Astrocyte (in vitro differentiated cells and primary cell): ENCODE data around the gene DET1. TPM values are rescaled to one million over a fixed set of nuclear protein-coding genes. Genes with fewer than 3 reads are reported as not detected.

Source experiments
- DNase-seq: peaks from one replicate; pipeline ENCODE4 v3.0.0-alpha.2; 2010; ENCODE audit warnings: low read depth
- FAIRE-seq: peaks from 2 replicates; lab custom pipeline; 2011; peaks lifted over from hg19 to GRCh38; lab: Jason Lieb, UNC
- H2AFZ ChIP-seq: 2 replicates; pipeline ENCODE4 v1.6.0; 2012; ENCODE audit warnings: low read depth, low read length, inconsistent platforms
- H3K27ac ChIP-seq: 2 replicates; pipeline ENCODE4 v1.5.1; 2011; ENCODE audit warnings: low read depth, low read length, inconsistent platforms
- H3K27me3 ChIP-seq: 2 replicates; pipeline ENCODE4 v1.6.0; 2011; ENCODE audit warnings: low read length, inconsistent platforms; ENCODE audit not compliant: insufficient read depth
- H3K36me3 ChIP-seq: 2 replicates; pipeline ENCODE4 v1.5.1; 2011; ENCODE audit warnings: low read length, inconsistent platforms; ENCODE audit not compliant: insufficient read depth
- H3K4me1 ChIP-seq: 2 replicates; pipeline ENCODE4 v1.5.1; 2011; ENCODE audit warnings: low read length, inconsistent platforms; ENCODE audit not compliant: insufficient read depth
- H3K4me2 ChIP-seq: 2 replicates; pipeline ENCODE4 v1.6.0; 2012; ENCODE audit warnings: low read length, inconsistent platforms
- H3K4me3 ChIP-seq: 2 replicates; pipeline ENCODE4 v1.5.1; 2011; ENCODE audit warnings: low read depth, mild to moderate bottlenecking, low read length, inconsistent platforms; ENCODE audit not compliant: insufficient read depth
- H3K79me2 ChIP-seq: 2 replicates; pipeline ENCODE4 v1.6.0; 2012; ENCODE audit warnings: mild to moderate bottlenecking, low read length, inconsistent platforms; ENCODE audit not compliant: insufficient read depth
- H3K9ac ChIP-seq: 2 replicates; pipeline ENCODE4 v1.6.0; 2012; ENCODE audit warnings: mild to moderate bottlenecking, low read length, inconsistent platforms
- H3K9me3 ChIP-seq: 2 replicates; pipeline ENCODE4 v1.5.1; 2012; ENCODE audit warnings: low read depth, mild to moderate bottlenecking, low read length, inconsistent platforms; ENCODE audit not compliant: insufficient read depth
- H4K20me1 ChIP-seq: 2 replicates; pipeline ENCODE4 v1.6.0; 2012; ENCODE audit warnings: low read length, inconsistent platforms; ENCODE audit not compliant: insufficient read depth
- H3K27ac Mint-ChIP-seq: one replicate; pipeline ENCODE4 v1.8.0; 2021; ENCODE audit warnings: mild to moderate bottlenecking, mixed read lengths; ENCODE audit not compliant: unreplicated experiment
- H3K27me3 Mint-ChIP-seq: one replicate; pipeline ENCODE4 v1.8.0; 2021; ENCODE audit warnings: low read depth, mixed read lengths; ENCODE audit not compliant: unreplicated experiment
- H3K36me3 Mint-ChIP-seq: one replicate; pipeline ENCODE4 v1.8.0; 2021; ENCODE audit warnings: low read depth, mixed read lengths; ENCODE audit not compliant: unreplicated experiment
- H3K4me1 Mint-ChIP-seq: one replicate; pipeline ENCODE4 v1.8.0; 2021; ENCODE audit warnings: low read depth, mixed read lengths; ENCODE audit not compliant: unreplicated experiment
- H3K4me3 Mint-ChIP-seq: one replicate; pipeline ENCODE4 v1.8.0; 2021; ENCODE audit warnings: mild to moderate bottlenecking, moderate library complexity, mixed read lengths; ENCODE audit not compliant: unreplicated experiment
- H3K9me3 Mint-ChIP-seq: one replicate; pipeline ENCODE4 v1.8.0; 2021; ENCODE audit warnings: mild to moderate bottlenecking, mixed read lengths; ENCODE audit not compliant: unreplicated experiment
- EZH2 ChIP-seq: IDR thresholded peaks from 2 replicates; pipeline ENCODE4 v1.6.1; 2012; ENCODE audit warnings: mild to moderate bottlenecking, low read length, inconsistent platforms; ENCODE audit not compliant: insufficient read depth
- total RNA-seq: library from RNA; stranded (reverse); gene quantifications from 2 replicates; pipeline ENCODE4 v1.2.1, GENCODE V29; 2021
- TF ChIP-seq, protein P1 (sequence below): IDR thresholded peaks from 2 replicates; pipeline ENCODE4 v1.5.1; 2011; ENCODE audit warnings: low read depth, mild to moderate bottlenecking, inconsistent platforms, low read length, moderate library complexity; ENCODE audit not compliant: insufficient read depth

Gene DET1
- total RNA-seq, 1 donor from 2014 or later = 4.8 TPM

GRCh38 chr15:88590759-88591158, 44.3 kb upstream of the DET1 start:
- Histone ChIP-seq H3K4me2 (no peak overlapping the region), H3K4me1 (no peaks in the 10 kb centered on the region), H3K79me2 (no peaks in the 10 kb centered on the region), H3K9me3 (no peaks in the 10 kb centered on the region), H3K4me3 (no peak overlapping the region), H3K36me3 (no peaks in the 10 kb centered on the region), H2AFZ (no peak overlapping the region), H3K27ac (no peak overlapping the region), H3K27me3 (peaks cover 3% of the 10 kb centered on the region), H3K9ac (no peak overlapping the region), H4K20me1 (no peaks in the 10 kb centered on the region)
- TF ChIP-seq, protein P1, sequence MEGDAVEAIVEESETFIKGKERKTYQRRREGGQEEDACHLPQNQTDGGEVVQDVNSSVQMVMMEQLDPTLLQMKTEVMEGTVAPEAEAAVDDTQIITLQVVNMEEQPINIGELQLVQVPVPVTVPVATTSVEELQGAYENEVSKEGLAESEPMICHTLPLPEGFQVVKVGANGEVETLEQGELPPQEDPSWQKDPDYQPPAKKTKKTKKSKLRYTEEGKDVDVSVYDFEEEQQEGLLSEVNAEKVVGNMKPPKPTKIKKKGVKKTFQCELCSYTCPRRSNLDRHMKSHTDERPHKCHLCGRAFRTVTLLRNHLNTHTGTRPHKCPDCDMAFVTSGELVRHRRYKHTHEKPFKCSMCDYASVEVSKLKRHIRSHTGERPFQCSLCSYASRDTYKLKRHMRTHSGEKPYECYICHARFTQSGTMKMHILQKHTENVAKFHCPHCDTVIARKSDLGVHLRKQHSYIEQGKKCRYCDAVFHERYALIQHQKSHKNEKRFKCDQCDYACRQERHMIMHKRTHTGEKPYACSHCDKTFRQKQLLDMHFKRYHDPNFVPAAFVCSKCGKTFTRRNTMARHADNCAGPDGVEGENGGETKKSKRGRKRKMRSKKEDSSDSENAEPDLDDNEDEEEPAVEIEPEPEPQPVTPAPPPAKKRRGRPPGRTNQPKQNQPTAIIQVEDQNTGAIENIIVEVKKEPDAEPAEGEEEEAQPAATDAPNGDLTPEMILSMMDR = no peak
- TF ChIP-seq EZH2 = no peak
- H3K4me3 Mint-ChIP-seq = no peak overlapping the region
- FAIRE-seq (no peak), DNase-seq (no peak)
- no peaks in the 10 kb centered on the region for H3K9me3 Mint-ChIP-seq
- no peaks in the 10 kb centered on the region for H3K36me3 Mint-ChIP-seq
- peaks cover 3% of the 10 kb centered on the region for H3K4me1 Mint-ChIP-seq
- H3K27me3 Mint-ChIP-seq = no peaks in the 10 kb centered on the region
- no peak overlapping the region for H3K27ac Mint-ChIP-seq

- no peaks in the 10 kb centered on the region for H3K79me2 ChIP-seq
- H3K27ac ChIP-seq = no peak overlapping the region
- Mint-ChIP-seq H3K27ac (no peak overlapping the region), H3K9me3 (no peaks in the 10 kb centered on the region), H3K4me1 (peaks cover 3% of the 10 kb centered on the region), H3K36me3 (no peaks in the 10 kb centered on the region), H3K27me3 (no peaks in the 10 kb centered on the region), H3K4me3 (no peak overlapping the region)
- H3K9me3 ChIP-seq = no peaks in the 10 kb centered on the region
- H3K4me2 ChIP-seq = no peak overlapping the region
- no peak overlapping the region for H3K9ac ChIP-seq
- H3K4me3 ChIP-seq = no peak overlapping the region
- H3K27me3 ChIP-seq = no peaks in the 10 kb centered on the region
- no peaks in the 10 kb centered on the region for H3K36me3 ChIP-seq
- no peaks in the 10 kb centered on the region for H3K4me1 ChIP-seq
- peak; percentile 23 for FAIRE-seq
- H4K20me1 ChIP-seq = no peaks in the 10 kb centered on the region
- TF ChIP-seq EZH2 = no peak
- TF ChIP-seq, protein P1 = no peak
- H2AFZ ChIP-seq = no peak overlapping the region
- DNase-seq = peak; percentile 34
These were observed 40.1 kb upstream of the DET1 start for GRCh38 chr15:88586401-88587162.

GRCh38 chr15:88580532-88580931, 34.1 kb upstream of the DET1 start:
- no peaks in the 10 kb centered on the region for H3K79me2 ChIP-seq
- H3K4me3 ChIP-seq = no peak overlapping the region
- H3K9ac ChIP-seq = no peak overlapping the region
- H3K9me3 ChIP-seq = no peaks in the 10 kb centered on the region
- H3K27ac ChIP-seq = no peak overlapping the region
- no peak overlapping the region for H3K27ac Mint-ChIP-seq
- peaks cover 3% of the 10 kb centered on the region for H3K27me3 Mint-ChIP-seq
- no peaks in the 10 kb centered on the region for H3K4me1 ChIP-seq
- H3K27me3 ChIP-seq = no peaks in the 10 kb centered on the region
- H3K36me3 ChIP-seq = no peaks in the 10 kb centered on the region
- DNase-seq (no peak), FAIRE-seq (no peak)
- H3K4me2 ChIP-seq = no peak overlapping the region
- H3K9me3 Mint-ChIP-seq = no peaks in the 10 kb centered on the region
- H2AFZ ChIP-seq = no peak overlapping the region
- no peaks in the 10 kb centered on the region for H4K20me1 ChIP-seq
- no peak for TF ChIP-seq EZH2
- TF ChIP-seq, protein P1 = no peak
- no peaks in the 10 kb centered on the region for H3K36me3 Mint-ChIP-seq
- no peak overlapping the region for H3K4me3 Mint-ChIP-seq
- no peaks in the 10 kb centered on the region for H3K4me1 Mint-ChIP-seq
